Measurements from ENCODE around the gene KLF11. TPM values are rescaled to one million over a fixed set of nuclear protein-coding genes. Genes with fewer than 3 reads are reported as not detected.
A peak's percentile ranks its signal among the peaks of the same experiment; 100 is the strongest.

KLF11 gene
- polyA plus RNA-seq, 1 experiment = 4.9 TPM

DNA sequence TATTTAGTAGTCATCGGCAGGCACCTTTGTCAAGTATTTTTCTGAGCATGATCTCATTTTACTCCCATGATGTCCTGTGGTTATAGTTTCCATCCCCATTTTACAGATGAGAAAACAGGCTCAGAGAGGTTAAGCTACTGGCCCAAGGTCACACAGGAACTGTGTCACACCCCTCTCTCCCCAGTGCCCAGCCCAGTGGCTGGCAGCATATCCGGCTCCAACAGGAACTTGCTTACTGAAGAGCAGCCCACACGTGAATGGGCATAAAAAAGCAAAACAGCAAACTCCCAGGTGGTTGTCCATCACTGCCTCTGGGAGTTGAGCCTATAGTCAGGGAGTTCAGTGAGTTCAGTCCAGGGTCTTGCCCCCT lies 8.3 kb upstream of the KLF11 start:
- no peak for DNase-seq (ENCODE audit: low read depth, low spot score)
- ChIA-PET CTCF (interaction anchor here (2.6 kb wide), 1 partner anchor 50 kb away, joined by 15 read pairs; no protein-coding TSS in a partner anchor), POLR2A (no interaction called here)
- no peaks in the 10 kb centered on the region for H3K27me3 ChIP-seq (ENCODE audit: control insufficient read depth, insufficient read depth, low read length)
- H3K4me3 ChIP-seq (ENCODE audit: low read depth, low read length) = no peak overlapping the region
- TF ChIP-seq, protein P1, sequence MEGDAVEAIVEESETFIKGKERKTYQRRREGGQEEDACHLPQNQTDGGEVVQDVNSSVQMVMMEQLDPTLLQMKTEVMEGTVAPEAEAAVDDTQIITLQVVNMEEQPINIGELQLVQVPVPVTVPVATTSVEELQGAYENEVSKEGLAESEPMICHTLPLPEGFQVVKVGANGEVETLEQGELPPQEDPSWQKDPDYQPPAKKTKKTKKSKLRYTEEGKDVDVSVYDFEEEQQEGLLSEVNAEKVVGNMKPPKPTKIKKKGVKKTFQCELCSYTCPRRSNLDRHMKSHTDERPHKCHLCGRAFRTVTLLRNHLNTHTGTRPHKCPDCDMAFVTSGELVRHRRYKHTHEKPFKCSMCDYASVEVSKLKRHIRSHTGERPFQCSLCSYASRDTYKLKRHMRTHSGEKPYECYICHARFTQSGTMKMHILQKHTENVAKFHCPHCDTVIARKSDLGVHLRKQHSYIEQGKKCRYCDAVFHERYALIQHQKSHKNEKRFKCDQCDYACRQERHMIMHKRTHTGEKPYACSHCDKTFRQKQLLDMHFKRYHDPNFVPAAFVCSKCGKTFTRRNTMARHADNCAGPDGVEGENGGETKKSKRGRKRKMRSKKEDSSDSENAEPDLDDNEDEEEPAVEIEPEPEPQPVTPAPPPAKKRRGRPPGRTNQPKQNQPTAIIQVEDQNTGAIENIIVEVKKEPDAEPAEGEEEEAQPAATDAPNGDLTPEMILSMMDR (IDR thresholded peaks at IDR 0.05; ENCODE audit: low read depth, low read length) = no peak
- no peak overlapping the region for H3K27ac ChIP-seq (ENCODE audit: low read depth, low read length)
- no peaks in the 10 kb centered on the region; the same call in 1 of the 2 replicates for H3K9me3 ChIP-seq (ENCODE audit: control insufficient read depth, insufficient read depth, low read length)

DNA sequence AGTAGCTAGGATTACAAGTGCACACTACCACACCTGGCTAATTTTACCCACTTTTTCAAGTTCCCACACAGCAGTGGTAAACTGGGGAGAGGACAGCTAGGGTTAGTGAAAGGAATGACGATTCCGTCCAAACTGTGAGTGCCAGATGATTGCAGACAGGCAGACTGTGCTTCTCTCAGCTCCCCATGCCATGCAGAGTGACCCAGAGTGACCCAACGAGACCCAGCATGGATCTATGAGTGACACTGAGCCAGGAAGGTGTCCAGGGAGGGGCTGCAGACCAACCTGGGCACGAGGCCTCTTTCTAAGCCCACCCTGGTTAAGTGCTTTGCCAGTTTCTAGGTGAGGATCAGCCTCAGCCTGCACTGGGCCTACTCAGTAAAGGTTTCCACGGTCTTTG lies 7.7 kb upstream of the KLF11 start:
- no peak for DNase-seq (ENCODE audit: low read depth, low spot score)
- TF ChIP-seq, protein P1 (IDR thresholded peaks at IDR 0.05; ENCODE audit: low read depth, low read length) = no peak
- ChIA-PET CTCF (interaction anchor here (2.6 kb wide), 1 partner anchor 51 kb away, joined by 15 read pairs; no protein-coding TSS in a partner anchor), POLR2A (no interaction called here)
- no peak overlapping the region for H3K27ac ChIP-seq (ENCODE audit: low read depth, low read length)
- H3K27me3 ChIP-seq (ENCODE audit: control insufficient read depth, insufficient read depth, low read length) = no peaks in the 10 kb centered on the region
- no peak overlapping the region for H3K4me3 ChIP-seq (ENCODE audit: low read depth, low read length)
- H3K9me3 ChIP-seq (ENCODE audit: control insufficient read depth, insufficient read depth, low read length) = no peaks in the 10 kb centered on the region; the same call in 1 of the 2 replicates

DNA sequence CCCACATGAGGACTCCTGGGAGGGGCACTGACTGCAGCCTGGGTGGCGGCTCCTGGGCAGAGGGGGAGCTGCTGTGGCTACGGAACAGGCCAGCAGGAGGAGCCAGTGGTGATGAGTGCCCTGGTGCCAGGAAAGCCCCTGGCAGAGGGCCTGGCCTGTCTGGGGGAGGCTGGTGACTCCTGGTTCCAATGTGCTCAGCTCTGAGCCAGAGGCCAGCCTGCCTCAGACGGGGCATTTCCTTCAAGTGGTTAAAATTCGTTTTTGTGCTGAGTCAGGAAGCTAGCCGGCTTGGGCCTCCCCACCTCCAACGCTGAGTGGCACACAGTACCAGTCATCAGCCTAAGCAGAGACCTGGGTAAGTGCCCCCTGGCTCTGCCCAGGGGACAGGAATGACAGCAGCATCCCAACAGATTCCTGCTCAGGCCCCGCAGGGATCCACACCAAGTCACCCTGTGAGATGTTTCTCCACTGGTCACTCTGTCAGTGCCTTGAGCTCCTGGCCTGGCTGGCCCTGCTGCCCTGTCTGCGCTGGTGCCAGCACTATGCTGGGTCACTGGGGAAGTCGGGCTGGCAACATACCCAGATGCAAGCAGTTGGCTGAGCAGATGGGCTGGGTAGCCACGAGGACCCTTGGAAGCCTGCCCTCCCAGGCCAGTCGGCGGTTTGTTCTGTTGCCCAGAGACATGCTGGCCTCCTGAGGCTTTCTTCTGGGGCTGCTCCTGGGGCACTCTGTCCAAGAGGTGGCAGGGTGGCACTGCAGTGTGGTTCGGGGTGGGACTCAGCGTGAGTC lies 7.1 kb upstream of the KLF11 start:
- H3K27ac ChIP-seq (ENCODE audit: low read depth, low read length) = no peak overlapping the region
- POLR2A ChIA-PET = no interaction called here
- no peaks in the 10 kb centered on the region; the same call in 1 of the 2 replicates for H3K9me3 ChIP-seq (ENCODE audit: control insufficient read depth, insufficient read depth, low read length)
- DNase-seq (ENCODE audit: low read depth, low spot score) = no peak
- no peaks in the 10 kb centered on the region for H3K27me3 ChIP-seq (ENCODE audit: control insufficient read depth, insufficient read depth, low read length)
- CTCF ChIA-PET = interaction anchor here (2.4 to 2.6 kb wide), 2 partner anchors 51 to 222 kb away, joined by 10 to 15 read pairs; no protein-coding TSS in a partner anchor
- TF ChIP-seq, protein P1 (IDR thresholded peaks at IDR 0.05; ENCODE audit: low read depth, low read length) = peak; percentile 56
- H3K4me3 ChIP-seq (ENCODE audit: low read depth, low read length) = no peak overlapping the region

DNA sequence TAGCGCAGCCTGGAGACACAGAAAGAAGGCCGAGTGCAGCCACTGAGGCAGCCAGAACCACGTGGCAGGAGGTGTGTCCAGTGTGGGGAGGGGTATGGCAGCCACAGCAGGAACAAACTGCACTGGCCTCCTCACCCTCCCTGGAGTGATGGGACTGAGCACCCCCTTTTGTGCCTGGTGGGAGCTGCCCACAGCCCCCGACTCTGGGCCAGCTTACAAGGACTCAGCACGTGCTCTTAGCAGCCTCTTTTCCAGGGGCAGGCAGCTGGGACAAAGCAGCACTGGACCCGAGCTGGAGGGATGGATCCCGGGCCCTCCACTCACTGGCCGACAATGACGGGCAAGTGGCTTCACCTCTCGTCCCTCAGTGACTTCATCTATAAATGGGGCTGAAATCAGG lies 5.2 kb upstream of the KLF11 start:
- peaks cover 5% of the 10 kb centered on the region for H3K27me3 ChIP-seq (ENCODE audit: control insufficient read depth, insufficient read depth, low read length)
- TF ChIP-seq, protein P1 (IDR thresholded peaks at IDR 0.05; ENCODE audit: low read depth, low read length) = no peak
- peaks cover 5% of the 10 kb centered on the region; the same call in 1 of the 2 replicates for H3K9me3 ChIP-seq (ENCODE audit: control insufficient read depth, insufficient read depth, low read length)
- CTCF ChIA-PET = interaction anchor here (1.9 to 2.4 kb wide), 3 partner anchors 10 to 224 kb away, joined by 7 to 10 read pairs (median 8); no protein-coding TSS in a partner anchor
- POLR2A ChIA-PET = no interaction called here
- no peak overlapping the region for H3K4me3 ChIP-seq (ENCODE audit: low read depth, low read length)
- H3K27ac ChIP-seq (ENCODE audit: low read depth, low read length) = no peak overlapping the region
- no peak for DNase-seq (ENCODE audit: low read depth, low spot score)

DNA sequence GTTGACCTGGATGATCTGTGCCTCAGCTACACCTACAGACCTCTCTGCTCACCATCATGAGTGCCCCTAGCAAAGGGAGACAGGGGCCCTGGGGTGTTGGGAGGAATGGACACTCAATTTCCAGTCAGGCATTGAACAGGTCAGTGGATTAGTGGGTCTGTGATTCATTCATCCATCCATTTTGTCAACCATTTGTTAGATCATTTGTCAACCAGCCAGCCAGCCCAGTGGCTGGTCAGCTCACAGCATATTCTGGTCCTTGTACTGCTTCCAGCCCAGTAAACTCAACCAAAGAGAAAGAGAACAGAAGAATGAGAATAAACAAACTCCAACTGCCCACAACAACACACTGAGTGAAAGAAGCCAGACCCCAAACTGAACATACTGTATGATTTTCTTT lies 4.6 kb upstream of the KLF11 start:
- Histone ChIP-seq H3K4me3 (ENCODE audit: low read depth, low read length) (no peak overlapping the region), H3K9me3 (ENCODE audit: control insufficient read depth, insufficient read depth, low read length) (peaks cover 5% of the 10 kb centered on the region; the same call in 1 of the 2 replicates), H3K27me3 (ENCODE audit: control insufficient read depth, insufficient read depth, low read length) (peaks cover 5% of the 10 kb centered on the region), H3K27ac (ENCODE audit: low read depth, low read length) (no peak overlapping the region)
- DNase-seq (ENCODE audit: low read depth, low spot score) = no peak
- CTCF ChIA-PET = interaction anchor here (1.9 to 2.1 kb wide), 2 partner anchors 10 to 55 kb away, joined by 7 to 8 read pairs; no protein-coding TSS in a partner anchor
- TF ChIP-seq, protein P1 (IDR thresholded peaks at IDR 0.05; ENCODE audit: low read depth, low read length) = no peak
- POLR2A ChIA-PET = no interaction called here

Data from AG04450 (cell line).